MCF 10A (cell line): ENCODE results near the gene GALNT5. TPM values are rescaled to one million over a fixed set of nuclear protein-coding genes. Genes with fewer than 3 reads are reported as not detected.

Experiments
- BruUV-seq: library from RNA; stranded (reverse); fragments of 400-500 nt; replicated peaks from 2 replicates; lab custom pipeline; 2021; lab: Mats Ljungman, UMichigan
- CTCF ChIA-PET: fragments of 300-600 bp; sonication (Branson Sonifier 250); formaldehyde crosslinking; extraction: SDS; loops from one replicate; lab custom pipeline; 2021; ENCODE audit warnings: antibody characterized with exemption, inconsistent platforms; lab: Yijun Ruan, JAX
- POLR2A ChIA-PET: fragments of 300-600, 350-650 bp; sonication (Branson Sonifier 250); formaldehyde crosslinking; extraction: SDS; loops from one replicate; lab custom pipeline; 2020; ENCODE audit warnings: antibody characterized with exemption, inconsistent platforms; lab: Yijun Ruan, JAX
- DNase-seq: peaks from one replicate; pipeline ENCODE4 v3.0.0-alpha.2; 2018; ENCODE audit not compliant: unreplicated experiment
- H3K27ac Mint-ChIP-seq: one replicate; pipeline ENCODE4 v1.8.0; 2022; ENCODE audit warnings: mild to moderate bottlenecking, low read depth, mixed read lengths; ENCODE audit not compliant: unreplicated experiment
- H3K27me3 Mint-ChIP-seq: one replicate; pipeline ENCODE4 v1.8.0; 2022; ENCODE audit warnings: mixed read lengths; ENCODE audit not compliant: insufficient read depth, unreplicated experiment
- H3K36me3 Mint-ChIP-seq: one replicate; pipeline ENCODE4 v1.8.0; 2022; ENCODE audit warnings: mild to moderate bottlenecking, moderate library complexity, mixed read lengths; ENCODE audit not compliant: insufficient read depth, unreplicated experiment
- H3K4me1 Mint-ChIP-seq: one replicate; pipeline ENCODE4 v1.8.0; 2022; ENCODE audit warnings: mixed read lengths; ENCODE audit not compliant: insufficient read depth, unreplicated experiment
- H3K4me3 Mint-ChIP-seq: one replicate; pipeline ENCODE4 v1.8.0; 2022; ENCODE audit warnings: mild to moderate bottlenecking, moderate library complexity, mixed read lengths; ENCODE audit not compliant: unreplicated experiment
- H3K9me3 Mint-ChIP-seq: one replicate; pipeline ENCODE4 v1.8.0; 2022; ENCODE audit warnings: mixed read lengths; ENCODE audit not compliant: unreplicated experiment
- intact Hi-C: fragments of 100-400 bp; cut with micrococcal nuclease; formaldehyde crosslinking; loops from 2 replicates; pipeline ENCODE4 v1.14.1; 2022
- total RNA-seq: library from RNA; stranded (reverse); gene quantifications from 2 replicates; pipeline ENCODE4 v1.2.3, GENCODE V29; 2022
- TF ChIP-seq, protein P1 (sequence below): fragments of 200-600 bp; IDR thresholded peaks from one replicate; pipeline ENCODE4 v1.8.0; 2022; ENCODE audit warnings: antibody characterized with exemption, mild to moderate bottlenecking; ENCODE audit not compliant: unreplicated experiment

Gene GALNT5
- total RNA-seq, 1 experiment from 2014 or later, result not detected

DNA sequence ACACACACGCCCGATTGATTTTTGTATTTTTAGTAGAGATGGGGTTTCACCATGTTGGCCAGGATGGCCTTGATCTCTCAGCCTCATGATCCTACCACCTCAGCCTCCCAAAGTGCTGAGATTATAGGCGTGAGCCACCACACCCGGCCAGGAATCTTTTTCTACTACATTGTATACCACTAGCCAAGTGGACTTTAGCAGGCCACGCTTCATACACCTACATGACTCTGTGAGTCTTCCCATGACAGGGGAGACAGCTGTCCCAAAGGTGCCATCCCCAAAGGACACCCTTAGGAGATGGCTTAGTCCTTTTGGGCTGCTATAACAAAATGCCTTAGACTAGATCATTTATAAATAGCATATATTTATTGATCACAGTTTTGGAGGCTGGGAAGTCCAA is 35.3 kb downstream of the GALNT5 start:
- BruUV-seq, result no TSS peak
- no peak for DNase-seq
- Mint-ChIP-seq H3K4me1 (peaks cover 5% of the 10 kb centered on the region), H3K4me3 (no peak overlapping the region), H3K36me3 (no peaks in the 10 kb centered on the region), H3K9me3 (no peaks in the 10 kb centered on the region), H3K27me3 (no peaks in the 10 kb centered on the region), H3K27ac (no peak overlapping the region)
- ChIA-PET POLR2A (no interaction called here), CTCF (interaction anchor here (2.8 kb wide), 1 partner anchor 11 kb away, joined by 26 read pairs; no protein-coding TSS in a partner anchor)
- intact Hi-C loops, result no loop called here
- TF ChIP-seq, protein P1, sequence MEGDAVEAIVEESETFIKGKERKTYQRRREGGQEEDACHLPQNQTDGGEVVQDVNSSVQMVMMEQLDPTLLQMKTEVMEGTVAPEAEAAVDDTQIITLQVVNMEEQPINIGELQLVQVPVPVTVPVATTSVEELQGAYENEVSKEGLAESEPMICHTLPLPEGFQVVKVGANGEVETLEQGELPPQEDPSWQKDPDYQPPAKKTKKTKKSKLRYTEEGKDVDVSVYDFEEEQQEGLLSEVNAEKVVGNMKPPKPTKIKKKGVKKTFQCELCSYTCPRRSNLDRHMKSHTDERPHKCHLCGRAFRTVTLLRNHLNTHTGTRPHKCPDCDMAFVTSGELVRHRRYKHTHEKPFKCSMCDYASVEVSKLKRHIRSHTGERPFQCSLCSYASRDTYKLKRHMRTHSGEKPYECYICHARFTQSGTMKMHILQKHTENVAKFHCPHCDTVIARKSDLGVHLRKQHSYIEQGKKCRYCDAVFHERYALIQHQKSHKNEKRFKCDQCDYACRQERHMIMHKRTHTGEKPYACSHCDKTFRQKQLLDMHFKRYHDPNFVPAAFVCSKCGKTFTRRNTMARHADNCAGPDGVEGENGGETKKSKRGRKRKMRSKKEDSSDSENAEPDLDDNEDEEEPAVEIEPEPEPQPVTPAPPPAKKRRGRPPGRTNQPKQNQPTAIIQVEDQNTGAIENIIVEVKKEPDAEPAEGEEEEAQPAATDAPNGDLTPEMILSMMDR, result no peak

GRCh38 chr2:157296490-157296889 is 39.0 kb downstream of the GALNT5 start:
- no TSS peak for BruUV-seq
- Mint-ChIP-seq H3K9me3 (no peaks in the 10 kb centered on the region), H3K4me1 (no peaks in the 10 kb centered on the region), H3K36me3 (no peaks in the 10 kb centered on the region), H3K27ac (no peak overlapping the region), H3K4me3 (no peak overlapping the region), H3K27me3 (no peaks in the 10 kb centered on the region)
- TF ChIP-seq, protein P1, result no peak
- intact Hi-C loops, result no loop called here
- no peak for DNase-seq
- POLR2A ChIA-PET, result no interaction called here
- CTCF ChIA-PET, result interaction anchor here (3.6 kb wide), 1 partner anchor 30 kb away, joined by 23 read pairs; the partner anchor contains the start of gene ERMN

DNA sequence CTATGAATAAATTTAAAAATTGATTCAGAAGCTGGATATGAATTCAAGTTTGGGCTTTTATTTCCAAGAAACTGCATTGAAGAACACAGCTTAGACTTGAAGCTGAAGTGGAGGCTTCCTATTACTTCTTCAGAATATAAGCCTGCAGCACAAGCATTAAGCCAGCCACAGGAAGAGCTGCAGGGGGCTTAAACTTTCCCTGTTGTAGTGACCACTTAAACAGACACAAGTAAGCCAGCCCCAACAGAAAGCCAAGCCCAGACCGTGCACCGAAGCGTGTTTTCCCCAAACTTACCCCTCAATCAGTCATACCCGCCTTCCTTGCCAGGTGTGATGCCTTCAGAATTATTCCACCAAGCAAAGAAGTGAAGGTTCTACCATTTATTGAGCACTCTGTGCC is 39.5 kb downstream of the GALNT5 start:
- CTCF ChIA-PET, result interaction anchor here (3.6 kb wide), 1 partner anchor 30 kb away, joined by 23 read pairs; the partner anchor contains the start of gene ERMN
- BruUV-seq, result no TSS peak

DNA sequence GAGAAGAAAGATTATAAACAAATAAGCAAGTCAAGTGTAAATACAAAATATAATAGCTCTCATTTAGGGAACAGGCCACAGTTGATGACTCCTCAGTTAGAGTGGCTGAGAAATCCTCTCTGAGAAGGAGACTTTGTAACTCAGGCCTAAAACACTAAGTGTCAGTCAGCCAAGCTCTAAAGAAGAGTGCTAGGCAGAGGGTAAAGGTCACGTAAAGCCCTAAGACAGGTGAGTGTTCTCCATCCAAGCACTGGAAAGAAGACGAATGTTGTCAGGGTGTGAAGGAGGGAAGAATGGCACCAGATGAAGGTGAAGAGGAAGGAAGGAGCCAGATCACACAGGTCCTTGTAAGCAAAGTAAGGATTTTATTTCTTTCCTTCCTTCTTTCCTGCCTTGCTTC is 43.8 kb downstream of the GALNT5 start:
- no peaks in the 10 kb centered on the region for H3K9me3 Mint-ChIP-seq
- no TSS peak for BruUV-seq
- H3K36me3 Mint-ChIP-seq, result no peaks in the 10 kb centered on the region
- H3K27me3 Mint-ChIP-seq, result peaks cover 12% of the 10 kb centered on the region
- H3K4me1 Mint-ChIP-seq, result no peaks in the 10 kb centered on the region
- TF ChIP-seq, protein P1, result no peak
- POLR2A ChIA-PET, result no interaction called here
- no peak overlapping the region for H3K27ac Mint-ChIP-seq
- no peak overlapping the region for H3K4me3 Mint-ChIP-seq
- DNase-seq, result no peak
- CTCF ChIA-PET, result interaction anchor here (0.6 to 9.7 kb wide), 25 partner anchors 8 to 1926 kb away, joined by 3 to 145 read pairs (median 6); partner anchors contain the start of gene ERMN
- intact Hi-C loops, result loop anchor here (5.0 to 10.0 kb wide), 2 partner anchors 191 to 463 kb away; no protein-coding TSS in a partner anchor

More for the DNA sequence above, 39.5 kb downstream of the GALNT5 start:
- Mint-ChIP-seq H3K9me3 (no peaks in the 10 kb centered on the region), H3K27ac (no peak overlapping the region), H3K27me3 (no peaks in the 10 kb centered on the region), H3K36me3 (no peaks in the 10 kb centered on the region), H3K4me1 (no peaks in the 10 kb centered on the region), H3K4me3 (no peak overlapping the region)
- POLR2A ChIA-PET, result no interaction called here
- intact Hi-C loops, result no loop called here
- TF ChIP-seq, protein P1, result no peak
- no peak for DNase-seq
